ENCODE measurements around the gene C16orf90.

Gene C16orf90

DNA sequence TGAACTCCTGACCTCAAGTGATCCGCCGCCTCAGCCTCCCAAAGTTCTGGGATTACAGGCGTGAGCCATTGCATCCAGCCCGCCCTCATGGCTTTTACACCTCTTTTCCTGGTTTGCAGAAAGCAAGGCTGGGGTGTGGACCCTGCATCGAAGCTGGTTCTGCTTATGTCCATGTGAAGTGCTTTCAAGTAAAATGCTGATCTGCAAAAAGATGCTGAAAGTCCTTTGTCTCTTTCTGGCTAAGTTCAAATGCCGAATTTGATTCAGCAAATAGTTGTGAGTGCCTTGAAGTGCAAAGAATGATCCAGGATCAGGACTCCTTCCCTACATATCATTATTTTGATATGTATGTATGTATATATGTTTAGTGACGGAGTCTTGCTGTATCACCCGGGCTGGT, 34.7 kb downstream of the C16orf90 start:
- no peak for DNase-seq

DNA sequence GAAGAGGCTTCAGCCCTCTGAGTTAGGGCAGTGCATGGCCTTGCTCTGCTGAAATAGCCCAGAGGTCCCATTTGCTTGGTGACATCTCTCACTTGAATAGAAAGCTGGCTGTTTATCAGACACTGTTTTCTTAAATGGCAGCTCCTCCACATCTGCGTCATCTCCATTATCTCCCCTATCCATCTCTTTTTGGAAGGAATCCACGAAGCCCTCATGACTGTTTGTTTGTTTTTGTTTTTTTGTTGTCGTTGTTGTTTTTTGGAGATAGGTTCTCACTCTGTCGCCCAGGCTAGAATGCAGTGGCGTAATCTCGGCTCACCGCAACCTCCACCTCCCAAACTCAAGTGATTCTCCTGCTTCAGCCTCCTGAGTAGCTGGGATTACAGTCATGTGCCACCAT, 35.2 kb downstream of the C16orf90 start:
- no peak for DNase-seq

GRCh38 chr16:3459401-3460090, 35.7 kb downstream of the C16orf90 start:
- DNase-seq = peak; percentile 26

- peak; percentile 32 for DNase-seq
These were observed 36.4 kb downstream of the C16orf90 start for GRCh38 chr16:3458852-3459361.

DNA sequence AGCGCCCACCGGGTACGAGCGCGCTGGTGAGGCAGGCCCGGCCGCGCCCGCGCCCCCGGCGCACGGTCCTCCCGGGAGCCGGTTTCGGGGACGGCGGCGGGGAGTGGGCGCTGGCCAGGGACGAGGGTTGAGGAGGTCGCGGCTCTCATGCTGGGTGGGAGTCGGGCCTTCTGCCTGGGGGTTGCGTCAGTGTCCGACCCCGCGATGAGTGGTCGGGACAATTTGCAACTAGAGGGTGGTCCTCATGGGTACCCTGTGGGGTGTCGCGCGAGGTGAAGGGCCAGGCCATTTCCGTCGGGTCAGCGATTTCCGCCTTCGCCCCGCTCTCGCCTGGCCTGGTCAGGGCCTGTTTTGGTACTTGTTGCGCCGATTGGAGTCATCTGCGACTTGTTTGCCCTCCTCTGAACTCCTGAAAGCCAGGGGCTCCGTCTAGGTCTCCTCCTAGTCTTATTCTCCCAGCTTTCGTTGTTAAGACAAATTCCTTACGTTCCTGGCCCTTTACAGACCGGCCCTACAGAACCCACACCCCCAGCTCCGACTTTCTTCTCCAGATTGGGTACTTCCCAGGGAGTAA, 36.9 kb downstream of the C16orf90 start:
- DNase-seq = peak; percentile 8

GRCh38 chr16:3457434-3458252, 37.6 kb downstream of the C16orf90 start:
- DNase-seq = peak; percentile 92

DNA sequence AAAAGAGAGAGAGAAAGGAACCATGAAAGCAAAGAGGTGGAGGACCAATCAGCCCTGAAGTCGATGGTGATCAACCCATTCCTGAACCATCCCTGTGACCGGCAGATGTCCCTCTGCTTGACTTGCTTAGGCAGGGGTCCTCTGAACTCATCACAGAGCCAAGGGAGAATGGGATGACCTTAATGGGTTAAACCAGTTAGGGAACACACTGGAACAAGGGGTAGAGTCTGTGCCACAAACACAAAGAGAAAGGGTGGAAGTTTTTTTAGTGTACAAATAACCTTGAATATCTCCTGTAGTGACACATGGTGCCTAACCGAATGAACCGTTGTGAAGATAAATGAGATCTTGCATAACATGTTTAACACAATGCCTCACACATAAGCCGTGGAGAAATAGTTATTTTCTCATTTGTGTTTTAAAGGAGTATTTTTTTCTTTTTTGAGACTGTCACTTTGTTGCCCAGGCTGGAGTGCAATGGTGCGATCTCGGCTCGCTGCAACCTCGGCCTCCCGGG, 40.6 kb downstream of the C16orf90 start:
- DNase-seq = no peak

DNA sequence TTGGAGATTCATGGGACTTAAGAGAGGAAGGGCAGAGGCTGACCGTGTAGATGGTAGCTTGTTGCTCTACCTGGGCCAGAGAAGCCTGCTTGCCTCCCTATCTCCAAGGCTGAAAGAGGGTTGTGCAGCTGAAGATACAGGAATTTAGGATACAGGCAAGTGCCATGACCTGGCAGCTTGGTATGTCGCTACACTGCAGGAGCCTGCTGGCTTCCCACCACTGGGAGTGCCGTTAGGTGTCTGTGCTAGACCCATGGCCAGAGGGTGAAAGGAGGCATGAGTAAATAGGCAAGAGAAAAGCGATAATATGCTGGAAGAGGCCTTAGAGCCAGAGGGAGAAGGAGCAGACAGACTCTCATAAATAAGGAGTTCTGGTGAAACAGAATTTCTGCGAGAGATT, 41.2 kb downstream of the C16orf90 start:
- DNase-seq = no peak

DNA sequence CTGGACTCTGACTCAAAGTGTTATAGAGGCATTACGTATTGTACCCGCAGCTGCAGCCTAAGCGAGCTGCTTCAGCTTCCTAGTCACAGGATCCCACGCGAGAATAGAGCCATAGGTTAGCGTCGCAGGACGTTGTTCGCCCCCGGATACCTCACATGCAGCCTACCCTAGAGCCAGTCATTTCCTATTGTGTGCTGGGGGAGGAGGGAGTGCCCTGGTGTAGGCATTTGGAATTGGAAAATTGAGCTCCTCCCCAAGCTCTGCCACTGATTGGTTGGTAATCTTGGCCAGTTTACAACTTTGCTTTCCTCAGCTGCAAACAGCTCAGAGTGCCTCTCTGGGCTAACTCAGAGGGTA, 51.3 kb downstream of the C16orf90 start:
- DNase-seq = peak; percentile 31

Data from CD4-positive, alpha-beta T cell treated with Interleukin-10 for 1 hour (primary cell).